GM21619 (cell line): ENCODE measurements around the gene MEX3C.

Experiments
- ATAC-seq: cut with Tn5 transposase; IDR thresholded peaks from one replicate; pipeline ENCODE4 v1.9.1; 2021; ENCODE audit not compliant: unreplicated experiment

MEX3C gene

GRCh38 chr18:51192026-51192425 lies 5.5 kb downstream of the MEX3C start:
- ATAC-seq: no peak

DNA sequence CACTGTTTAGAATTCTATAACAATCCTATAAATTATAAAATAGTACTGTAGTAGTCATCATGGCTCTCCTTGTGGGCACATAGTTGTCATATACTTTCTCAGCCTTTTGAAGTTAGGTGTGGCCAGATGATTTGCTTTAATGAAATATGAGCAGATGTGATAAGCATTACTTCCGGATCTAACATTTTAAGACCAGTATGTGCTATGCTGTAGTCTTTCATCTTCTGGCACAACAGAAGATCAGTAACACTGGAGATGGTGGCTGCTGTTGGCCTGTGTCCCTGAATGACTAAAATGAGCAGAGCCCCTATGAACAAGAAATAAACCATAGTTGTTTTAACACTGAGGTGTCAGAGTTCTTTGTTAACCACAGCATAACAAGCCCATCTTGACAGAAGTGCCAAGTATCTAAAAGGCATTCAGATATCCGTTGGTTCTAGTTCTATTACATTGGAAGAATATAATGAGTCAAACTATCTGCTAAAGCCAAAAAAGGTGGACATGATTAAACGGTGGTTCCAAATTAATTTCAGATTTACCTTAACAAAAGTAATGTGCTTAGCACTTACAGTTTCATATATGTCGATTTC lies 6.3 kb downstream of the MEX3C start:
- no peak for ATAC-seq

DNA sequence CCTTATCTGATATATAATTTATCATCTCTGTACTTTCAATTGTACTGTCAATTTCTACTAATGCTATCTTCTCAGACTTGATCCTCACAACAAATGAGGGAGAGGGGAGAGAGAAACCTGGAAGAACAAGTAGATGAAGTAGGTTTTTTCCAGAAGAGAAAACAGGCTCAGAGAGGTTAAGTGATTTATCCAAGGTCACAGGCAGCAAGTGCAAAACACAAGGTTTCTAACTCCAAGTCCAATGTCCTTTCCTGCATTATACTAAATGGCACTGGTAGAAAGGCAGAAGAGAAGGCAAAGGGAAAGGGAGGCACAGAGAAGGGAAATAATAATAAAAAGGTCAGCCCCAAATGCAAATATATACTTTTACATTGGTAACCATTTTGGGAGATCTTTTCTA lies 7.5 kb downstream of the MEX3C start:
- no peak for ATAC-seq

DNA sequence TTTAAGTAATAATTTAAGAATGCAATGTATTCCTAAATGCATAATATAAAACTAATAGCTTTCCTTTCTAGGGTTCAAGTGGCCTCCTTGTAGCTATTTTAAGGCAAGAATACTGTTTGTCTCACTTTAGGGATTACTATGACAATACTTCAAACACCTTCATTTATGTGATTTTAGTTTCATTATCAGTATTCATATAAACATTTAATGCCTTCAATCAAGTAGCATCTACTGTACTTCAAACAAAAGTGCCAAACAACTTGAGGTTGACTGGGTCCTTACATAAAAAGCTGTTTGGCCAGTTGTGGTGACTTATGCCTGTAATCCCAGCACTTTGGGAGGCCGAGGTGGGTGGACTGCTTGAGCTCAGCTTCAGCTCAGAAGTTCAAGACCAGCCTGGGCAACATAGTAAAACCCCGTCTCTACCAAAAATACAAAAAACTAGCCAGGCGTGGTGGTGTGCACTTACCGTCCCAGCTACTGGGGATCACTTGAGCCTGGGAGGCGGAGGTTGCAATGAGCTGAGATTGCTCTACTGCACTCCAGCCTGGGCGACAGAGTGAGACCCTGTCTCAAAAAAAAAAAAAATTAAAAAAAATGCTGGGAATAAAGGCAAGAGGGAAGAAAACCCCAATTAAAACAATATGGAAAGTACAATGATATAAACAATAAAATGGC lies 9.3 kb downstream of the MEX3C start:
- ATAC-seq: peak; percentile 34

DNA sequence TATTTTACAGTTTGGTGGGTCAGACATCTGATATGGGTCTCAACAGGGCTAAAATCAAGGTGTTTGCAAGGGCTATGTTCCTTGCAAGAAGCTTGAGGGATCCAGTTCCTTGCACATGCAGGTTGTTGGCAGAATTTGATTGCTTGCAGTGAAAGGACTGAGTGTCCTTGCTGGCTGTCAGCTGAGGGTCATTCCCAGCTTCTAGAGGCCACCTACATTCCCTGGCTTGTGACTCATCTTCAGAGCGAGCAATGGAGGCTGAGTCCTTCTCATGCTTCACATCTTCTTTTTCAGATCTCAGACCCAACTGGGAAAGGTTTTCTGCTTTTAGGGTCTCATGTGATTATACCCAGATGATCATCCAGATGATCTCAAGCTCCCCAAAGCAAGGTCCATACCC lies 12.4 kb downstream of the MEX3C start:
- no peak for ATAC-seq

DNA sequence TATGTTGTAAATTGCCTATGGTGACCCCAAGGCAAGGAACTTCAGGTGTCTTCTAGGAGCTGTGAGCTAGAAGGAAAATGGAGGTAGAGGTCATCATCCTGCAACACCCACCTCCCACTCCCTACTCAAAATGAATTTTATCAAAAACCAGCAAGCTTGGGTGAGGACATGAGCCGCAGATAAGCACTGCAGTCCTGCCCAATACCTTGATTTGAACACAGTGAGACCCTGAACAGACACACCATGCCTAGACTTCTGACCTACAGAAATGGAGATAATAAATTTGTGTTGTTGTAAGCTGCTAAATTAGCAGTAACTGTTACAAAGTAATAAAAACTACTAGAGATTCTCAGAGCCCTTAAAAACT lies 13.4 kb downstream of the MEX3C start:
- no peak for ATAC-seq

DNA sequence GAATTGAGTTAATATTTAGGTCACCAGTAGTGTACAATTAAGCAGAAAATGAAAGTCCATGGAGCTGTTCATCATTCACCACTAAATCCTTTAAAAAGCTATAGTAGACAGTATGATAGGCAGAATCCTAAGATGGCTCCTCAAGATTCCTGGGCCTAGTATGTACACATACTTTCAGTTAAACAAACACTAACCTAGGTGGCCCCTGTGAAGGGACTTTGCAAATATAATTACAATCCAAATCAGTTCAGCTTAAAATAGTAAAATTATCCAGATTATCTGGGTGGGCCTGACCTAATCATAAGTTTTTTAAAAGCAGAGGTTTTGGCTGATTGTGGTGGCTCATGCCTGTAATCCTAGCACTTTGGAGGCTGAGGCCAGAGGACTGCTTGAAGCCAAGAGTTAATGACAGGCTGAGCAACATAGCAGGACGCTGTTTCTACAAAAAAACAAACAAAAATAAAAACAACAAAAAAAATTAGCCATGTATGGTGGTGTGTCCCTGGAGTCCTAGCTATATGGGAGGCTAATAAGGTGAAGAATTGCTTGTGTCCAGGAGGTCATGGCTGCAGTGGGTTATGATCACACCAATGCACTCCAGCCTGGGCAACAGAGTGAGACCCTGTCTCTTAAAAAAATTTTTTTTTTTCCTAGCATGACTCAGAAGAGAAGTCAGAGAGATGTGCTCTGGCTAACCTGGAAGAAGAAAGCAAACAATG lies 13.9 kb downstream of the MEX3C start:
- no peak for ATAC-seq

DNA sequence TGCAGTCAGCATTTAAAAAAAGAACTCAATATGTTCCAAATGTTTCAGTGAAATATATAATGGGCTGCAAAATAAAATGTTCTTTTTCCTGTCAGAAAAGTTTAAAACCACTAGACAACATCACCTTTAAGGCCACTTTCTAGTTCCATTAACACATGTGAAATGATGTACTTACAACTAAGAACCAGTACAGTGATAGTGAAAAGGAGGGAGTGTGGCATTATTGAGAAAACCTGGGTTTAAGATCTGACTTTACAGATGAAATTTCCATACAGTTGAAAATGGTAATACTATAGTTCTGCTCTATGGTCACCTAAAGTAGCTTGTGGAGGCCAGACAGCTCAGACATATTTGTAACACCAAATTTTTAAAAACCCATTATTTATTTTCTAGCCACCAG lies 14.7 kb downstream of the MEX3C start:
- ATAC-seq: no peak

DNA sequence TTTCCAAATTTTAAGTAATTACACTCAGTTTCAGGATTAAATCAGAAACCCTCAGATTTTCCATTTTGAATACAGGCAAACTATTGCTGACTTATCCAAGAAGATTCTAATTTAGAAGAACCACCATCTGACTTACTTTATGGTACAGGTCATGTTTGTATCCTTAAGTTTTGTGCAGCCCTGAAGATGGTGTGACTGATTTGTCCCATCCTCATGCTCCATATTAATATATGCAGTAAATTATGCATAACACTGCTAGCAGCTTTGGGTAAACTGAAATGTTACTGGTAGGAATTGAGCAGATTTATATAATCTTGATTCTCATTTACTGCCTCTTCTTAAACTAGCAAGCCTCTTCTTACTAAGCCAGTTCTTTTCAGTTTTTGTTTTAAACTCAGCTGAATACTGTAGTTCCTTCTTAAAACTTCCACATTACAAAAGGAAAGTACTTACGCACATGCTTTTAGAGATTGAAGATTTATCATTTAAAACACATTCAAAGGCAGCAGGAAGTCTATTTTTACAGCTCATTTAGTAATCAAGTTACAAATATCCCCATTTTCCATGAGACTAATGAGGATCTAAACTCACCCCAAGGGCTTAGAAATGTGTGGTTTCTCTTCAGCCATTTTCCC lies 25.7 kb downstream of the MEX3C start:
- ATAC-seq: no peak

GRCh38 chr18:51171223-51171622 lies 26.3 kb downstream of the MEX3C start:
- ATAC-seq: peak; percentile 46

DNA sequence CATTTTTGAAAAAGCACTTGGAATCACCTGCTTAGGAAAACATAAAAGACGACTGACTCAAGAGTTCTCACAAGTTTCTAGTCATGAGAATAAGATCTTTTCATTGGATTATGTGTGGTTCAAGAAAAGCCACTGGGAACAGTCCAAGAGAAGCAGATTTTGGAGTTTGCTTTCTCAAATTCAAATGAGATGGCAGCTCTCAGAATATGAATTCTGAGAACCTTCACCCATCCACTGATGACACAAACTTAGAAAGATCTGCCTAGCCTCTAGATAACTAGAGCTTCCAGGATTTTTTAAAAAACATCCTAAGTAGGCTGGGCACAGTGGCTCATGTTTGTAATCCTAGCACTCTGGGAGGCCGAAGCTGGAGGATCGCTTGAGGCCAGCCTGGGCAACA lies 26.8 kb downstream of the MEX3C start:
- ATAC-seq: no peak

GRCh38 chr18:51169731-51170130 lies 27.8 kb downstream of the MEX3C start:
- ATAC-seq: peak; percentile 37

- peak; percentile 39 for ATAC-seq
These were observed 28.4 kb downstream of the MEX3C start for GRCh38 chr18:51168960-51169662.

DNA sequence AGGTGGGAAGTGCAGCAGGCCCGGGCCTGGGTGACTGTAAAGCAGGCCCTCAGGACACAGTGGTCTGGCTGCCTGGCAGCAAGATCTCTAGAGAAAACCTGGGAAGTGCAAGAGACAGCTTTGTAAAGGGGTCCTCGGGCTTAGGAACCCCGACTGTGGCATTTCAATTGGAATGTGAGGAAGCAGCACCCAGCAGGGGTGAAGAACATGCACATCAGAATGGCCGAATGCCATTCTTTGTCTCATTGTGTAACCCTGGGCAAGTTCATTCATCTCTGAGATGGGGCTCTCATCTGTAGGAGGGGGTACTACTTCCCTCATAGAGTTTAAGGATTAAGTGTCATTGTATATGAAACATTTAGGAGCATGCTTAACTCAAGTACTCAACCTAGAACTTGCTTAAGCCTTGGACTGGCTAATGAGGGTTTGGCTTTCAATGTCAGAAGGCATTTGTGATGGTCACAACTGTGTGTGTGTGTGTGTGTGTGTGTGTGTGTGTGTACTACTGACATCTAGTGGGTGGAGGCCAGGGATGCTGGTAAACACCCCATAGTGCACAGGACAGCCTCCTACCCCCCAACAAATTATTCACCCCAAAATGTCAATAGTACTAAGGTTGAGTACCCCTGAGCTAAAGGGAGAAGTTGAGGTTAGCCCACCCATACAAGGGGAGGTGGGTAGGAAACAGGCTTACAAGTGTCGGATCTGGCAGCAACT lies 29.3 kb downstream of the MEX3C start:
- no peak for ATAC-seq

- no peak for ATAC-seq
These were observed 32.2 kb downstream of the MEX3C start for GRCh38 chr18:51165296-51165695.

DNA sequence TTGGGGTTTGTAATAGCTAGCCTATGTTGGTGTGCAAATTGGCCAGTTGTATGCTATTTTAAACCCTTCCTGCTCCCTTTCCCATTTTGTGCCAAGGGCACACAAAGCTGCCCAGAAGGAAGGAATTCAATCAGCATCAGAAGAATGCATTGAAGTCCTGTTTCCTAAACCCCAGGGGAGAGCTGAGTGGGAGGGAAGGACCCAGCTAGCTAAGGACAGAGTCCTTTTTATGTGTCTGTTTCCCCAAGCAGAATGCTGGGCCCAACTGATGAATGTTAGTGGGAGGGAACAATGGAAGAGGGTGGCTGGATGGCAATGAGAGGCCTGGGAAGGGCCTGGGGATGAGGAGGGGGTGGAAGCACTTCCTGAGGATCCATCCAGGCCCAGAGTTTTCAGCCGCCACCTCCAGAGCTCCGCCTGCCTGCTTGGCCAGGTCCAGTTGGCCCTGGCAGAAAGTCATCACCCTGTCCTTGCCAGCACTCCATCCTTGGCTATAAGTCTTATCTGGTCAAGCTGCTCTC lies 32.7 kb downstream of the MEX3C start:
- no peak for ATAC-seq

DNA sequence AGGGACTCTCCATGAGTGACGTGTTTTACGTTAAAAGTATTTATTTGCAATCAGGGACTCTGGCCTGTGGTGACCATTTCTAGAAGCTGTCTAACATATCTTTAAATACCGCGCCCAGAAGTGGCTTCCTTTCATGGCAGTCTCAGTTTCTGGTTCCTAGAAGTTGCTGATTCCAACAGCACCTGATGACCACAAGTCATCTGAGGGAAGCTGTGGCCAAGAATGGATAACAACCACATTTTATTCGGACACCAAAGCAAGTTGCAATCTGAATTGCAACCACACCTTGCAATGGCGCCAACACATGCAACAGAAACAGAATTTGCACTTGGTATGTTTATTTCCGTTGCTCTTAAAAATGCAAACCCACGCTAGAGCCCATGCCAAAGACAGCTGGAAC lies 33.1 kb downstream of the MEX3C start:
- no peak for ATAC-seq

GRCh38 chr18:51163543-51163942 lies 33.9 kb downstream of the MEX3C start:
- ATAC-seq: no peak

- no peak for ATAC-seq
These were observed 34.9 kb downstream of the MEX3C start for GRCh38 chr18:51162617-51163016.

DNA sequence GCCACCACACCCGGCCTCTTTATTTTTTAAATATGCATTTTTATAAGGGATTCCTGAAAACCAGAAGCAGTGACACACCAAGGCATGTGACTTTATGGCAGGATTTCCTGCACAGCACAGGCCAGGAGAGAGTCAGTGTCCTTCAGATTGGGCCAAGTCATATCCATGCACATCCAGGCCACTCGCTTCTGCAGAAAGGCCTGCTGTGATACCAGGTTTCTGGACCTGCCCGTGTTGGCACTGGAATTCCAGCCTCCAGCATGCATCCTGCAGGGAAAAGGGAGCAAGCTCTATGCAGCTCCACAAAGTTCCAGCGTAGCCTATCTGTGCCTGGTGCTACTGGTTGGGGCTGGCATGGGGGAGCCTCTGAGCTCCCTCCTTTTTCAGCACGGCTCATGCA lies 36.8 kb downstream of the MEX3C start:
- no peak for ATAC-seq

DNA sequence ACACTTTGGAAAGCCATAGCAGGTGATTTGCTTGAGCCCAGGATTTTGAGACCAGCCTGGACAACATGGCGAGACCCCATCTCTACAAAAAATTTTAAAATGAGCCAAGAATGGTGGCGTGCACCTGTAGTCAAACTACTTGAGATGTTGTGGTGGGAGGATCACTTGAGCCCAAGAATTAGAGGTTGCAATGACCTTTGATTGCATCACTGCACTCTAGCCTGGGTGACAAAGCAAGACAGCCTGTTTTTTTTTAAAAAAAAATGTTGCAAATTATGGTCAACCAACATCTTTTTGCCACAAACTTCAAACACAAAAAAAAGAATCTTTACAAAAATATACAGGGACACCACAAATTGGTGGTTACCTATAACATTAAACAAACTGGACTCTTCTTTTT lies 40.3 kb downstream of the MEX3C start:
- no peak for ATAC-seq
